HS-5 (cell line): ENCODE measurements around the gene MLC1.

Experiments used
- DNase-seq: peaks from one replicate; pipeline ENCODE4 v3.0.0-alpha.2; 2012; ENCODE audit warnings: low read depth

Gene MLC1

DNA sequence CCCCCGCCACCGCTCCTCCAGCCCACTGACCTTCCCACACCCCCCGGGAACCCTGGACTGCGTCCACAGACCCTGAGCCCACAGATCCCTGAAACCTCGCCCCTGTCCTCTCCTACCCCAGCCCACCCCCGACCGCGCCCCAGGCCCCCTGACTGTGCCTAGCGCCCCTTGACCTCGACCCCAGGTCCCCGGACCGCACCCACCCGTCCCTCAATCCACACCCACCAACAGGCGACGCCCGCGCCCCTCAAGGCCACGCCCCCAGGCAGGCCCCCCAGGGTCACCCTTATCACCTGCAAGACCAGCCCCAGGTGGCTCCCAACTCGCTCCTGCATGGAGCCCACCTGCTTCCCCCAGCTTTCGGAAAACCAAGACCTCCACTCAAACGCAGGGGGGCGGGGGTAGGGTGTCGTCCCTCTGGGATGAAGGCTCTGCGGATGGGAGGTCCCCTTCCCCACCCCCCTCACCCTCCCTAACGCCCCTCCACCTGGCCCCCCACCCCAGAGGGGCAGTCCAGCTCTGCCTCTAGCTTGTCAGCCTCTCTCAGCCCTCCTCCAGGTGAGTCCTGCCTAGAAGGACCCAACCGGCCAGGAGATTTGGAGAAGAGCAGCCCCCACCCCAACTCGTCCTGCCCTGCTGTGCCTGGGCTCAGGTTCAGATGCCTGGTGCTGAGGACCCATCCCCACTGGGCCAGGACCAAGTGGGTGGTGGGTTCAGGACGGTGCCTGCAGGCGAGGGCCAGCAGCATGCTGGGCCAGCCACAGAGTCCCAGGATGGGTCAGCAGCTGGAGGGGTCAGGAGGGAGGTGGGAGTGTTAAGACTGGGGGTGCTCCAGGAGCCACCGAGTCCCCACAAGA, 69.5 kb downstream of the MLC1 start:
- DNase-seq: no peak

DNA sequence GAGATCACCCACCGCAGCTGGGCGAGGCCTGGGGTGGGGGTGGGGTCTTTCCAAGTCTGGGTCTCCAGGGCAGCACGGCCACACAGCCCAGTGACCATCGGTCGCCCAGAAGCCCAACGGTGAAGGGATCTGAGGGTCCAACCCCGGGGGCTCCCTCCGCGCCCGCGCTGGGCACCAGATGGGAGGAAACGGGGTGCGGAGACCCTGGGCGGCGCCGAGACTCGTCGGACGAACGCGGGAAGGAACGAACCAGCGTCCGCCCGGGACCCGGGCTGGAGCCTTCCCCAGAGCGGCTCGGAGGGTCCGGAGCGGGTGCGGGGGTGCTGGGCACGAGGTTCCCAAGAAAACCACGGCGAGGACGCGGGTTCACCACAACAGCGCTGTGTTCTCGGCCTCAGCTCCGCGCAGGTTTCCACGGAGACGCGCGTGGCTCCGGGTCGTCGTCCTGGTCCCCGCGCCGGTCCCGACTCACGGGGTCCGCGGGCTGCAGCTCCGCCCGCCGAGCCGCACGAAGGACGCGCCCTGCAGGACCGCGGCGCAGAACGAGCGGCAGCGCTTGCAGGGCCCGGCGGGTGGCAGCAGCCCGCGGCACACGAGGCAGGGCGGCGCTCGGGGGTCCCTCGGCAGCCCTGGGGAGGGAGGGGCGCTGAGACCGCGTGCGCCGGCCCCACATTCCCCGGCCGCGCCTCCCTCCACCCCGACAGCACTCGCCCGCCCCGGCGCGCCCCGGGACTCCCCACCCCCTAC, 70.4 kb downstream of the MLC1 start:
- DNase-seq: no peak

DNA sequence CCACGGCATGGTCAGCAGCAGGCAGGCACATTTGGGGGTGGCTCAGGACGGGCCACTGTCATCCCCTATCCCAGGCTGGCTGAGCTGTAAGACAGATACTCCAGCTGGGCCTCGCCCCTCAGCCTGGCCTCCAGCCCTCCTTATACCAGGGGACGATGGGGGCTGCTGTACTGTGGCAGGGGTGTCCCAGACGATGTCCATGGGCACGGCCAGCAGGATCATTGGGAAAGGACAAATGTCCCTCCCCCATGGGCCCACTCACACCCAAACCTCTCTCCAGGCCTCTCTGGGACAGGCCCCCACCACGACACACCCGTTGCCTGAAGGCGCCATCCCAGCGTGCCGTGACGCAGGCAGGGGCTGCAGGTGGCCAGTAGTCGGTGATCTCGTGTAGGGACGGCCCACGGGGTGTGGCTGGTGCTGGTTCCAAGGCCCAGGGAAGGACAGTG, 71.1 kb downstream of the MLC1 start:
- DNase-seq: no peak

DNA sequence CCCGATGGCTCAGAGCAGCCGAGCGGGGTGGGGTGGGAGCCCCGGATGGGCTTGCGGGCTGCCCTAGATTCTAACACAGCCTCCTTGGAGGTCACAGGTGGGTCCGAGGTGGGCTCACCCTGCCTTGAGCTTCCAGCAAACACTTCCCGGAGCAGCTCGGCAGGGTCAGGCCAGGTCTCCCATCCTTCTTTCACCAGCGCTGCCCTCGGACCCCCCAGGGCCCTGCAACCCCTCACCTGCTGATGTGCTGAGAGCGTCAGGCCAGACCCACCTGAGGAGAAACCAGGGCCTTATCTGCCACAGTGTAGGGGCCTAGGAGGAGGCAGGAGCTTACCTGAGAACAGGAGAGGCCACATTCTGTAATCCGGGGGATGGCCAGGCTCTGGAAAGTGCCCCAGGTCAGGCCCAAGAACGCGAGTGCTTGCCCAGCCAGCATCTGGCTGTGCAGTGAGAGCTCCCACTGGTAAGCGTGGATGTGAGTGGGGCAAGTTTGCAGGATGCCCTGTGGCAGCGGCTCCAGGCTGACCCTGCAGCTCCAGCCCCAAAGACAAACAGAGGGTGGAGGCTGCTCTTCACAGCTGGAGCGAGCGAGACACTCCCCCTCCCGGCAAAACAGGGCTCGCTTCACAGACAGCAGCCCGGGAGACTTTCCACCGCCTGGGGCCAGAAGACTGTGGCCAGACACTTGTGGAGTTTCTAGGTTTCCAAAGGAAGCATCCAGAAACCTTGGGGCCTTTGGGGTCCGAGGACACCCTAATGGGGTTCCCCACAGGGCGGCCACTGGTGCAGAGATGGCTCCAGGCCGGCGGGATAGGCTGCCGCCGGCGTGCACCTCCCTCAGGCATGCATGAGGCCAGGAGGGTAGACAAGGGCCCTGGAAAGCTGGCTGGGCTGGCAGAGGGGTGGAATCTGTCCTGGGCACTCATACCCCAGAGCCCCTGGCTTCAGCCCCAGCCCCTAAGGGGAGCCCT, 72.7 kb downstream of the MLC1 start, which contains the start of gene IL17REL:
Gene IL17REL, minus strand, starts transcription at position 555 of the 971 bp plus-strand sequence. Its CDS starts 119 bp downstream, at position 436.
- DNase-seq: no peak

DNA sequence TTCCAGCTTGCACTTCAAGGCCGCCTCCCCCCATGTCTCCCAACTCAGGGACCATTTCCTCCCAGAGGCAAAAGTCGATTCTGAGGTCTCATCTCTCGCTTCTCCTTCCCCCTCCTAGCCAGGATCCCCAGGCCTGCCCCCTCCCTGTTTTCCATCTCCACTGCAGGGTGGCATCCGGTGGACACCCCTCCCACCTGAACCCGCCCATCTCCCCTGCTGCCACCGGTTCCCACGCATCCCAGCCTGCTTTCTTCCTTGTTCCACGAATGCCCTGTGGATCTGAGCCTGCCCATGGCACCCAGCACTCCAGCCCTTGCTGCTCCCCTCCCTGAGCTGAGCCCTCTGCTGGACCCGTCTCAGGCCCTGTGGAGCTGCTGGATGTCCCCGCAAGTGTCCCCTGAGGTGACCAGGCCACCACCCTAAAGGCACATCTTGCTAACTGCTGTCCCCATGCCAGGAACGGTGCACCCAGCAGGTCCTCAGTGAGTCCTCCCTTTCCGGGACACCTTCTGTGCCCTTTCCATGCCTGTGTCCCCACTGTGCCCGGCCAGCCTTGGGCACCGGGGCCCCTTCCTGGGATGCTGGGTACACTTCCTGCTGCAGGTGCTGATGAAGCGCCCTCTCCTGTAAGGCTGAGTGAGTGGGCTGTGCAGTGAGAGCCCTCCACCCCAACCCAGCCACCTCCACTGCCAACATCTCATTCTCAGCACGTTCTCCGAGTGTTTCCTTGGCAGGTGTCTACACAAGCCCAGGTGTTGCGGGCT, 73.6 kb downstream of the MLC1 start:
- no peak for DNase-seq

DNA sequence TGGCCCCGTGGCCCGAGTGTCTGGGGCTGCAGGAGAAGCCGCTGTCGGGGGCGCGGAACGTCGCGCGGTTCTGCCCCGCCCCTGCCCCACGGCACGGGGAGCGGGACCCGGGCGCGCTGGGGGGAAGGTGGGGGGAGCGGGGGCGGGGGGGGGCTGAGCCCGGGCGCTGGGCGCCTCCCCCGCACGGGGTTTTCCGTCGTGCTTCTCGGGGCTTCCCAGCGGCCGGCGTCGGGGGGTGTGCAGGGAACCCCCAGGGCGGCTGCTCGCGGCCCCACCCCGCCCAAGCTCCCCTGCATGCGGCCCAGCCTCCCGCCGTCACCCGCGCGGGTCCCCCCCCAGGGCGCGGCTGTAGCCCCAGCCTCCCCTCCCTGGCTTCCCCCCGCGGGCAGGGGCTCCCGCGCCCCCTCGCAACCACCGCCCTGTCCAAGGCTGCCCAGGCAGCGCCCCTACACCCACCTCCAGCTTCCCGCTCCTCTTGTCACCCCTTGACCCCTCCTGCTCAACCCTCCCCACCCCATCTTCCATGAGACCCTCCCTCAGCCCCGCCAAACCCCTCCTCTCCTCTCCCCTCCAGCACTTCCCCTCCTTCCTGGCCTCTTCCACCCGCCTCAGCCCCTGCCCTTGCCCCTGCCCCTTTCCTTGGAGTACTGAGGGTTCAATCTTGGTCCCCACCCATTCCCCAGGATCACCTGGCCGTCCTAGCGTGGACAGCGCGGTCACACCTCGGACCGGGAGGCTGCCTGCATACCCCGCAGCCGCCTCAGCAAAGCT, 74.4 kb downstream of the MLC1 start:
- no peak for DNase-seq

DNA sequence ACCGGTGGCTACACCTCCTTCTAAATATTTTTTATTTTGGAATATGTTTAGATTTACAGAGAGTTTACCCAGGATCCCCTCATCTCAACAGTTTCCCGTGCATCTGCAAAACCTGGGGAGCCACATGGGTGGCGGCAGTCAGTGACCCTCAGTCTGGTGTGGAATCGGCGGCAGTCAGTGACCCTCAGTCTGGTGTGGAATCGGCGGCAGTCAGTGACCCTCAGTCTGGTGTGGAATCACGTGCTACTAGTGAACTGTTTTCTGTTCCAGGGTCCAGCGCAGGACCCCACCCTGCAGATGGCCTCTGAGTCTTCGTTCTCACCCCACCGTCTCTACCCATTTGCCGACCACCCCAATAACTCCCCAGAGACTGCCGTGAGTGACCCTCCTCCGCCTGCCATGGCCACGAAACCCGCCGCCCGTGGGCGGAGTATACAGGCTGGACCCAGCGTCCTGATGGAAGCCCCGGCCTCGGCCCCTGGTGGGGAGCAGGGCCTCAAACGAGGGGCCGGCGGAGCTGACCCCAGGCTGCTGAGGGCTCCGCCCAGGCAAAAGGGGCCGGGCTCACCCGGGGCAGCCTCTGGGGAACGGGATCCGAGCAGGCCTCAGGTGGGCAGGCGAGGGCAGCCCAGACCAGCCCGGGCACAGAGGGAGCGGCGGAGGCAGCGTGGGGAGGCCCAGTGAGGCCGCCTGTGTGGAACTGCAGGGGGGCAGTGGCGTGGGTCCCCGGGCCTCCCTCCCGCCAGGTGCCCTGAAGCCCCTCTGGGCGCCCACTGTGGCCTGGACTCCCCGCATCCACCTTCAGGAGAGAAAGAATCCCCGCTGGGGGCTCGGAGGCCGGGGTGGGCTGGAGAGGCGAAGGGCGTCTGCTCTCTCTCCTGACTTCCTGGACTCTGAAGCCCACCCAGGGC, 75.2 kb downstream of the MLC1 start:
- DNase-seq: no peak
